ENCODE measurements around the gene TAAR9. TPM values are rescaled to one million over a fixed set of nuclear protein-coding genes. Genes with fewer than 3 reads are reported as not detected.

TAAR9 gene
- total RNA-seq, 1 donor from 2014 or later = not detected

DNA sequence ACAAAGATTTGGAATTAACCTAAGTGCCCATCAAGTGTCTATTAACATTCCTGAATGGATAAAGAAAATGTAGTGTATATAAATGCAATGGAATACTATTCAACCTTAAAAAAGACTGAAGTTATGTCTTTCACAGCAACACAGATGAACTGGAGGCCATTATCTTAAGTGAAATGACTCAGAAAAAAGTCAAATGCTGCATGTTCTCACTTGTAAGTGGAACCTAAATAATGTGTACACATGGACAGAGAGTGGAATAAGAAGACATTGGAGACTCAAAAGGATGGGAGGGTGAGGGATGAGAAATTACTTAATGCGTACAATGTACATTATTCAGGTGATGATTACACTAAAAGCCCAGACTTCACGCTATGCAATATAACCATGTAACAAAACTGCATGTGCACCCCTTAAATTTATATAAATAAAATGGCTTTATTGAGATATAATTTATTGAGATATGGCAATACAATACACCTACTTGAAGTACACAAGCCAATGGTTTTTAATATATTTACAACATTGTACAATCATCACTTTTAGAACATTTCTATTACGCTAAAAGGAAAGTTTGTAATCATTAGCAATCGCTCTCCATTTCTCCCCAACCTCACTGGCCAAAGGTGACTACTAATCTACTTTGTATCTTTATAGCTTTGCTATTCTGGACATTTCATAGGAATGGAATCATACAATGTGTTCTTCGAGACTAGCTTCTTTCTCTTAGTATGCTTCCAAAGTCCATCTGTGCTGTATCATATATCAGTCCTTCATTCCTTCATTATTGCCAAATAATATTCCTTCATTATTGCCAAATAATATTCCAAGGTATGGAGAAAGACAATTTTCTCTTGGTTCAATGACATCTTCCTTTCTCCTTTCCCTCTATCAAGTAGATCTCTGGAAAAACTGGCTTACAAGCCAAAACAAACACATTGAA is 30.9 kb upstream of the TAAR9 start:
- no peak for DNase-seq (ENCODE audit: extremely low spot score in 2 of 2)
- no peak for TF ChIP-seq CTCF (IDR thresholded peaks at IDR 0.05)
- TF ChIP-seq POLR2AphosphoS5 (IDR thresholded peaks at IDR 0.05; ENCODE audit: insufficient read depth in 1 of 2, low read depth in 1 of 2) = no peak
- TF ChIP-seq POLR2A (IDR thresholded peaks at IDR 0.05) = no peak
- Histone ChIP-seq H3K27me3 (no peaks in the 10 kb centered on the region), H3K36me3 (peaks cover 0 to 11% of the 10 kb centered on the region in 2 donors), H3K9me3 (no peaks in the 10 kb centered on the region), H3K27ac (no peak overlapping the region), H3K4me1 (peaks cover 64% of the 10 kb centered on the region), H3K4me3 (no peak overlapping the region)
- intact Hi-C loops (cut with DNase I) = no loop called here

- Histone ChIP-seq H3K27ac (no peak overlapping the region), H3K9me3 (no peaks in the 10 kb centered on the region), H3K4me1 (peaks cover 49% of the 10 kb centered on the region), H3K4me3 (peak overlapping the region in 1 of 2 donors; percentile 96), H3K27me3 (no peaks in the 10 kb centered on the region), H3K36me3 (no peaks in the 10 kb centered on the region)
- intact Hi-C loops (cut with DNase I) = no loop called here
- TF ChIP-seq POLR2AphosphoS5 (IDR thresholded peaks at IDR 0.05; ENCODE audit: insufficient read depth in 1 of 2, low read depth in 1 of 2) (no peak), CTCF (IDR thresholded peaks at IDR 0.05) (no peak), POLR2A (IDR thresholded peaks at IDR 0.05) (no peak)
- no peak for DNase-seq (ENCODE audit: extremely low spot score in 2 of 2)
These were observed 26.8 kb upstream of the TAAR9 start for GRCh38 chr6:132511210-132511830.

DNA sequence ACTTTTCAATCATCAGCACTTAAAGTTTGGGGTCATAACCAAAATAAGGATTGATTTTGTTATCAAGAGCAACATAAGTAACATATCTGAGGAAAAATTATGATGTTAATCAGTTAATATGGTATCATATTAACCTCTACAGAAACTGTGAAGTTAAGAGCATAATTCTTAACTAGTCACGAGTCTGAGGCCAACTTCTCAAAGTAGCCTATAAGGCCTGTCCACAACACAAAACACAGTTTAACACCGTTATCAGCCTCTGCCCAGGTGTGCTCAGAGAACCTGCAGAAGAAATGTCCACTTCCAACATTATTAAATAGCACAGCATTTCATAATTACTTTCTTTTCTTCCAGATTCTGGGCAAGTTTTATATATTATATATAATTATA is 26.3 kb upstream of the TAAR9 start:
- Histone ChIP-seq H3K9me3 (no peaks in the 10 kb centered on the region), H3K27ac (peak overlapping the region; percentile 87), H3K4me3 (peak overlapping the region; percentile 93 to 96), H3K4me1 (peaks cover 47% of the 10 kb centered on the region), H3K27me3 (no peaks in the 10 kb centered on the region), H3K36me3 (no peaks in the 10 kb centered on the region)
- intact Hi-C loops (cut with DNase I) = no loop called here
- DNase-seq (ENCODE audit: extremely low spot score in 2 of 2) = no peak
- TF ChIP-seq CTCF (IDR thresholded peaks at IDR 0.05) (no peak), POLR2AphosphoS5 (IDR thresholded peaks at IDR 0.05; ENCODE audit: insufficient read depth in 1 of 2, low read depth in 1 of 2) (no peak), POLR2A (IDR thresholded peaks at IDR 0.05) (no peak)

DNA sequence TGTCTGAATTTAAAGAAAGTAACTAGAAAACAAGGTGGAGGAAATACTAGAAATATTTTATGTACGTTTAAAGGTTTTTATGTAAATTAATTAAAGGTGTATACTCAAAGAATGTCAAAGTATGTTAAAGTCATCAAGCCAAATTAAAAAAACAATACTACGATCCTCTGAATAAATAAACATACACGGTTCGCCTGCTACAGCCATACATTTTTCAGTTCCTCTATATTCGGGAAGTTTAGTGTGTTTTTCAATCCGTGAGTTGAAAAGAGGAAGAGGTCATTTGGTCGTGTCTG is 25.8 kb upstream of the TAAR9 start:
- no peak for DNase-seq (ENCODE audit: extremely low spot score in 2 of 2)
- no peaks in the 10 kb centered on the region for H3K27me3 ChIP-seq
- no peaks in the 10 kb centered on the region for H3K36me3 ChIP-seq
- H3K9me3 ChIP-seq = no peaks in the 10 kb centered on the region
- H3K4me3 ChIP-seq = peak overlapping the region; percentile 93 to 96
- intact Hi-C loops (cut with DNase I) = no loop called here
- peaks cover 47% of the 10 kb centered on the region for H3K4me1 ChIP-seq
- H3K27ac ChIP-seq = peak overlapping the region; percentile 87
- no peak for TF ChIP-seq POLR2A (IDR thresholded peaks at IDR 0.05)
- no peak for TF ChIP-seq CTCF (IDR thresholded peaks at IDR 0.05)
- no peak for TF ChIP-seq POLR2AphosphoS5 (IDR thresholded peaks at IDR 0.05; ENCODE audit: insufficient read depth in 1 of 2, low read depth in 1 of 2)

Data from vagina (tissue), 2 donors.